HG03432 (cell line): ENCODE measurements around the gene LDAH.

Experiments
- ATAC-seq: cut with Tn5 transposase; IDR thresholded peaks from one replicate; pipeline ENCODE4 v1.9.1; 2021; ENCODE audit warnings: mild to moderate bottlenecking, moderate library complexity; ENCODE audit not compliant: unreplicated experiment

LDAH gene

DNA sequence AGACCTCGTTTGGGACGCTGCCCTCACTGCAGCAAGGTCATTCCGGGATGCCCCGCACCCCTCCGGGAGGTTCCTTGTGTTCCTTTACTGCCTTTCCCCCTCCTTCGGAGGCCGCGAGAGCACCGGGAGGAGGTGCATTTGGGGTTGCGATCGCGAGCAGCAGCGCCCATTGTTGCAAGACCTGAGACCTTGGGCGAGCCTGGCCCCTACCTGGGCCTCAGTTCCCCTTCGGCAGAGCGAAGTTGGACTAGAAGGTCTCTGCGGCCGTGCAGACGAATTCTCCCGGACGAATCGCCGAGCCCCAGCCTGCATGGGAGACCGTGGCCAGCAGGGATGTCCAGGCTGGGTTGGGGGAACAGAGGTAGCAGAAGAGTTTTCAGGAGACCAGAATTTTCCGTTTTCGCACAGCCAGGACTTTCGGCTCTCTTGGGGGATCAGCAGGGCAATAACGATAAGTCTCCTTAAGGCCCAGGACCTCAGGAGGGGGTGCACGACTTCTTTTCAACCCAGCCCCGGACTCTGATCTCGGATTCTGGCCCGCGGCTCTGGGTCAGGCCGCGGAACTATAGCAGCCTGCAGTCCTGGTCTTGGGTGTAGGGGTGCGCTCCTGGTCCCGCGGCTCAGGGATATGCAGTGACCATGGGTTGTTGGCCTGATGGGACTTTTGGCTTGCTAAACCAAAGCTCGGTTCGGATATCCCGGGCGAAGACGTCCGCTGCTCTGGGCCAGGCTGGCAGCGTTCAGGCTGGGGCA lies 153.2 kb downstream of the LDAH start:
- ATAC-seq, result no peak

GRCh38 chr2:20668871-20669475 lies 153.9 kb downstream of the LDAH start:
- no peak for ATAC-seq

GRCh38 chr2:20668451-20668850 lies 154.4 kb downstream of the LDAH start:
- no peak for ATAC-seq

- peak; percentile 11 for ATAC-seq
Observed at GRCh38 chr2:20667531-20668401, 155.1 kb downstream of the LDAH start.

DNA sequence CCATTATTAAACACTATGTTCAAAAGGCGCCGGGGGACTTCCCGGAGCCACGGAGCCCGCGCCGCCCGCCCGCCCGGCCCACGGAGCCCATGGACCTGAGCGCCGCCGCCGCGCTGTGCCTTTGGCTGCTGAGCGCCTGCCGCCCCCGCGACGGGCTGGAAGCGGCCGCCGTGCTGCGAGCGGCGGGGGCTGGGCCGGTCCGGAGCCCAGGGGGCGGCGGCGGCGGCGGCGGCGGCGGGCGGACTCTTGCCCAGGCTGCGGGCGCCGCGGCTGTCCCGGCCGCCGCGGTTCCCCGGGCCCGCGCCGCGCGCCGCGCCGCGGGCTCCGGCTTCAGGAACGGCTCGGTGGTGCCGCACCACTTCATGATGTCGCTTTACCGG lies 155.8 kb downstream of the LDAH start:
- ATAC-seq, result peak; percentile 20

- ATAC-seq, result peak; percentile 32
Observed at GRCh38 chr2:20666304-20667150, 156.4 kb downstream of the LDAH start, which contains the start of gene GDF7. Gene GDF7 (plus strand): TSS chr2:20667144. CDS start chr2:20667240, 96 bp downstream.

- peak; percentile 11 for ATAC-seq
Observed at GRCh38 chr2:20666005-20666303, 156.9 kb downstream of the LDAH start.

GRCh38 chr2:20665243-20666004 lies 157.5 kb downstream of the LDAH start:
- ATAC-seq, result no peak

DNA sequence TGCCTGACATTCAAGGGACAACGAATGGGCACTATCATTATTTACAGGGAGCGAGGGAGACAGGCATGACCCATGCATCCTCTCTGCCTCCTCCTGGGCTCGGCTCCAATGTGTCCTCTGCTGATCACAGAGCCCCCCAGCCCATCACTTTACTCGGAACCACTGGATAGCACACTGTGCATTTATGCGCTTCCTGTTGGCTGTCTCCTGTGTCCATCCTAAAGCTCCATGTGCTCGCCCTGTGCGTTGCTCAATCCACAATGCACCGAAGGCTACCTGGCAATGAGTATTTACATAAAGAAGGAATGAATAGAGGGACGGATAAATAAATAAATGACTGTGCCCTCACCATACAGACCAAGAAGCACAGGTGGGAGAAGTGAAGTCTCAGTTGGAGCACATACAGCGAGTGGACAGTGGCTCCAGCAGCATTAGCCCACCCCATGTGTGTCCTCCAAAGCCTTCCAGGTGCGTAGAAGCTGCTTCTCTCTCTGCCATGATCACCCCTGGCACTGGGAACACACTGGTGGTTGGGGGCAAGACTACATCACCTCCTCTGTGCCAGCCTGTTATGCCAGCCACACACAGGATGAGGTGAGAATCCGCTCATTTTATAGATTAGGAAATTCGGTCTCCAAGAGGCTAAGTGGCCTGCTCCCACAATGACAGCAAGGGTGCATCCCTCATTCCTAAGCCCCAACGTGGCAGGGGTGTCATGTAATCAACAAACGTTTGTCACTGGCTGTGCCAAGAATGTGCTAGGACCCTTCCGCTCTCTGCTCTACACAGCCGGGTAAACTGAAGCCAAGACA lies 158.3 kb downstream of the LDAH start:
- ATAC-seq, result no peak

- ATAC-seq, result no peak
Observed at GRCh38 chr2:20664071-20664390, 158.9 kb downstream of the LDAH start.

DNA sequence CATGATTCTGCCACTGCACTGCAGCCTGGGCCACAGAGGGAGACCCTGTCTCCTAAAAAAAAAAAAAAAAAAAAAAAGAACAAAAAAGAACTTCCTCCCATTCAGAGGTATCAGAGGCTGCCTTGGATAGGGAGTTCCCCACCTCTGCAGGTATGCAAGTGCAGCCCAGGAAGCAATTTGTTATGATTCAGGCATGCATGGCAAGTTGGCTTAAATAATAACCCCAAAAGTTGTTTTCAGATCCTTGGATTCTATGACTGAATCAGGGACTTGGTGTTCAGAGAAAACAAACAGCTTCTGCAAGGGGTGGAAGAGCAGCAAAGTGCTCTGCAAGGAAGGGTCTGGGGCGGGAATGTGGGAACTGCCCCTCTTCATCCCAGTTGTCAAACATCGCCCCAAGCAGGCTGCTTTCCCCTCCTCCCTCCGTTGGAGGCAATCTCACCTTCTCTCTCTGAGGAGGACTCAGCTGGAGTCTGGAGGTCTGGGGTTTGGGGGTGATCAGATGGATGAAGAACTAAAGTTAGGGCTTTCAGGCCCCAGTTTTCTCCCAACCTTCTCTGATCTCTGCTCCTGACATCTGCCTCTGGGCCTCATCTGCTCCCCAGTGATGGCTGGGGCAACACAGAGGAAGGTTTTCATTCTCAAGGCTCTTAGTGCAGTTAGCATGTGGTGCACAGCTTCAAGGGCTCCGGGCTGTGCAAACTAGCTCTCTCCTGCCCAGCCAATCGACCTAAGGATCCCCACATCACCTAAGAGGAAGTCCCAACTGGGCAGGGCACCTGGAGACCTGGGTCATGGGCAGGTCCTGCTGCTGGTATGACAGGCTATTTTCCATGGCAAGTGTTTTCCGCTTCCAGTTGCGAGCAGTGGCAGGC lies 159.5 kb downstream of the LDAH start:
- no peak for ATAC-seq

GRCh38 chr2:20662308-20662937 lies 160.5 kb downstream of the LDAH start:
- no peak for ATAC-seq

DNA sequence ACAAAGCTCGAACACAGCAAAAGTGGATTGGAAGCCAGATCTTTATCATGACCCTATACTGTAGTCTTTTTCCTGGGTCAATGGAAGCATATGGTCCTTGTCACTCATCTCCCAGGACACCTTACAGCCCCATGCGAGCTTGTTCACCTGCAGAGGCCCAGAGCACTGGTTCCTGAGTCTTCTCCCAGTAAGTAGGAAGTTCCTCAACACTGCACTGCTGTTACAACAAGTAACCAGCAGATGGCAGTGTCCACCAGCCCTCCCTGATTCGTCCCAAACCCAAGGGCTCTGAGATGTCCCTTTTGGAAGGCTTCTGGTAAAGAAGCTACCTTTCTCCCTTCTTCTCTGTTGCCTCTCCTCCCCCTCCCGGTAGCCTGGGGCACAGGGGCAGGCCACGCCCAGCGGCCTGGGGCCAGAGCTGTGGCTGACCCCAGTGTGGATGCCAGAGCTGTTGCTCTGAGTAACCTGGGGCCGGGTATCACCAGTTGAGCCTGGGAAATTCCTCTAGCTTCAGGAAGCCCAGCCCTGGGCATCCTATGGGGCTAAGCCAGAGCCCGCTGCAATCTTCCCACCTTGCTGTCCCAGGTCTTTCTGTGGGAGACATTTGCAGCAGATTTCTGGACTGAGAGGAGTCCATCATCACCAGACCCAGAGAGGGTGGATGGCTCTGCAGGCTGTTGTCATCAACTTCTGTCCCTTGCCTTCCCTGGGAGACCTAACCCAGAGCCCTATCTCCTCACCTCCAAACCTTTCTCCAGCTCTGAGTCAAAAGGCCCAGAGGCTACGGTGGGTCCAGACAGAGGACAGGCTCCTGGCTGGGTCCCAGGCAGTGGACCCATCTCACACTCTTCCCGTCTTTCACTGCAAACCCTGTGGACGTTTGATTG lies 161.2 kb downstream of the LDAH start:
- peak; percentile 75 for ATAC-seq

DNA sequence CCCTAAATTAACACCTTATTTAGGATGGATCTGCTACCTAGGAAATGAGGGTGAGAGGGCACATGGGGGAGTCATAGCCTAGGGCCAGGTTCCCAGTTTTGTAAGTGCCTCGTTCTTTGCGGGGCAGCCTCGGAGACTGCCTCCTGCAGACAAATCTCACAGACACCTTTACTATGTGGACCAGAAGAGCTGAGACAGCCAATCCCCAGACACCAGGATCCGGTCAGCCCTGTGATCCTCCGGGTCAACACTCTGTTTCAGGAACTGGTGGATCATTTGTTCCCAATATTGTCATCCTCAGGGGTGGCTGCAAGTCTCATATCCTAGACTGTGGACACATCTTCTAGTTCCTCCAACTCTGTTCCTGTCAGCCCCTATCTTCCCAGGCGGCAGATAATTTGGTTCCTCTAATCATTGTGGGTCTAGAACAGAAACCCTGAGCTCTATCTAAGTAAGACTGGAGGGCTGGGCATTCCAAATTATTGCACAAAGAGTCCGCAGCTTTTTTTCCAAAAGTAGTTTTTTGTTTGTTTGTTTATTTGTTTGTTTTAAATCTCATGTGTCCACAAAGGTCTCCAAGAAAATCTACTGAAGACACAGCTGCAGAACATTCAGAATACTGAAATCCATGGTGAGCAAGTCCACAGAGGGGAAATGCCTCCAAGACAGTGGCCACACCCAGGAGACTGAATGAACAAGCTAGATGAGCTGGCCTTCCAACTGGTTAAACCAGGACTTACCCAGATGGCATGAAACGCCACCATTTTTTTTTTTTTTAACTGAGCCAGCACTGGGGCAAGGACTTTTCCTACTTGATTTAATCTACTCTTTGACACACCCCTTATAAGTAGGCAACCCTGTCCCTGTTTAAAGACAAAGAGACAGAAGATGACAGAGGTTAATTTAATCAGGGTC lies 162.1 kb downstream of the LDAH start:
- no peak for ATAC-seq

GRCh38 chr2:20657522-20658235 lies 165.2 kb downstream of the LDAH start:
- ATAC-seq, result no peak
